ENCODE measurements around the gene PPP1R3E.

PPP1R3E gene

DNA sequence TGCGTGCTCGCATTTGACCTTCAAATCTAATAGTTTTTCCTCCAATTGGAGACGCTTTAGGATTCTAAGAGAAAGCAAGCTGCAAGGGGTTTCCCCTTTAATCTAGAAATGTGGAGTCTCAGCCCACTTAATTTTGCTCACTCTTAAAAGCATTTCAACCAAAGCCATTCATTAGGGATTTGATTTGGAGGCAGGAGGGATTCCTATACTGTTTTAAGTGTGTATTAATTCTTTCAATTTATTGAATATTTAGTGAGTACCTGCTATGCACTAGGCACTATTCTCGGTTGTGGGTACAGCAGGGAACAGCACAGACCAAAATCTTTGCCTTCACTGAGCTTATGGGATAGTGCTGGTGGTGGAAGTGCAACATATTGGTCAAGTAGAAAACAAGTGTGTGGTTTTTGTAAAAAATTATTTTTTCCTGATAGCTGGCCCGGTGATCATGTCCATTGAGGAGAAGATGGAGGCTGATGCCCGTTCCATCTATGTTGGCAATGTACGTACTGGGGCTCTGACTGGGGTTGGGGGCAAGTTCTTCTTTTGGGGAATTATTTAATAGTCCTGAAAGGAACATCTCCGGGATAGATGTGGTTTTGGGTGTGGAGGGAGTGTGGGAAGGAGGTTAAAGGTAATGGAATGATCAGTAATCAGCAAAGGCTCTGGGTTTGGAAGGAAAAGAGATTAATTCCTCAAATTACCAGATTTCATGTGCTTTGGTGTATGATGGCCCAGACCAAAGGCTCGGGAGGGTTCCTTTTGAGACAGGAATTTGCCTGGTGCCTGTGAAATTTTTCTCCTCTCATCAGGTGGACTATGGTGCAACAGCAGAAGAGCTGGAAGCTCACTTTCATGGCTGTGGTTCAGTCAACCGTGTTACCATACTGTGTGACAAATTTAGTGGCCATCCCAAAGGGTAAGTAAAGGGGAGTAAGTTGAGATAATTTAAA is 20.2 kb upstream of the PPP1R3E start:
- peaks cover 36% of the 10 kb centered on the region for H3K79me2 ChIP-seq (ENCODE audit: insufficient read depth, low read length)
- H3K4me3 ChIP-seq (ENCODE audit: low read length, poor library complexity, severe bottlenecking) = peak overlapping the region; percentile 94
- peak overlapping the region; percentile 99 for H3K4me2 ChIP-seq (ENCODE audit: low read depth, low read length, poor library complexity, severe bottlenecking)
- H3K9me3 ChIP-seq (ENCODE audit: insufficient read depth, low read depth, low read length) = no peaks in the 10 kb centered on the region
- H3K36me3 ChIP-seq (ENCODE audit: insufficient read depth, low read length) = peaks cover 25% of the 10 kb centered on the region; the same call in 1 of the 2 replicates
- TF ChIP-seq, protein P1, sequence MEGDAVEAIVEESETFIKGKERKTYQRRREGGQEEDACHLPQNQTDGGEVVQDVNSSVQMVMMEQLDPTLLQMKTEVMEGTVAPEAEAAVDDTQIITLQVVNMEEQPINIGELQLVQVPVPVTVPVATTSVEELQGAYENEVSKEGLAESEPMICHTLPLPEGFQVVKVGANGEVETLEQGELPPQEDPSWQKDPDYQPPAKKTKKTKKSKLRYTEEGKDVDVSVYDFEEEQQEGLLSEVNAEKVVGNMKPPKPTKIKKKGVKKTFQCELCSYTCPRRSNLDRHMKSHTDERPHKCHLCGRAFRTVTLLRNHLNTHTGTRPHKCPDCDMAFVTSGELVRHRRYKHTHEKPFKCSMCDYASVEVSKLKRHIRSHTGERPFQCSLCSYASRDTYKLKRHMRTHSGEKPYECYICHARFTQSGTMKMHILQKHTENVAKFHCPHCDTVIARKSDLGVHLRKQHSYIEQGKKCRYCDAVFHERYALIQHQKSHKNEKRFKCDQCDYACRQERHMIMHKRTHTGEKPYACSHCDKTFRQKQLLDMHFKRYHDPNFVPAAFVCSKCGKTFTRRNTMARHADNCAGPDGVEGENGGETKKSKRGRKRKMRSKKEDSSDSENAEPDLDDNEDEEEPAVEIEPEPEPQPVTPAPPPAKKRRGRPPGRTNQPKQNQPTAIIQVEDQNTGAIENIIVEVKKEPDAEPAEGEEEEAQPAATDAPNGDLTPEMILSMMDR (conservative IDR thresholded peaks at IDR 0.05; ENCODE audit: low read length) = no peak
- TF ChIP-seq EZH2phosphoT487 (IDR thresholded peaks at IDR 0.05; ENCODE audit: borderline replicate concordance) = no peak
- H3K4me1 ChIP-seq (ENCODE audit: insufficient read depth, low read length, poor library complexity, severe bottlenecking) = peaks cover 27% of the 10 kb centered on the region
- no peaks in the 10 kb centered on the region for H3K27me3 ChIP-seq (ENCODE audit: insufficient read depth, low read length, poor library complexity, severe bottlenecking)
- H3K9ac ChIP-seq (ENCODE audit: low read depth, low read length, poor library complexity, severe bottlenecking) = peak overlapping the region; percentile 92
- peaks cover 34% of the 10 kb centered on the region for H4K20me1 ChIP-seq (ENCODE audit: insufficient read depth, low read length, poor library complexity, severe bottlenecking)
- H3F3A ChIP-seq (ENCODE audit: low read depth) = peaks cover 10% of the 10 kb centered on the region; the same call in 1 of the 2 replicates
- no peak overlapping the region for H2AFZ ChIP-seq (ENCODE audit: low read length)
- no peaks in the 10 kb centered on the region for H3K9me2 ChIP-seq (replicated peaks; ENCODE audit: low read depth, low read length)

DNA sequence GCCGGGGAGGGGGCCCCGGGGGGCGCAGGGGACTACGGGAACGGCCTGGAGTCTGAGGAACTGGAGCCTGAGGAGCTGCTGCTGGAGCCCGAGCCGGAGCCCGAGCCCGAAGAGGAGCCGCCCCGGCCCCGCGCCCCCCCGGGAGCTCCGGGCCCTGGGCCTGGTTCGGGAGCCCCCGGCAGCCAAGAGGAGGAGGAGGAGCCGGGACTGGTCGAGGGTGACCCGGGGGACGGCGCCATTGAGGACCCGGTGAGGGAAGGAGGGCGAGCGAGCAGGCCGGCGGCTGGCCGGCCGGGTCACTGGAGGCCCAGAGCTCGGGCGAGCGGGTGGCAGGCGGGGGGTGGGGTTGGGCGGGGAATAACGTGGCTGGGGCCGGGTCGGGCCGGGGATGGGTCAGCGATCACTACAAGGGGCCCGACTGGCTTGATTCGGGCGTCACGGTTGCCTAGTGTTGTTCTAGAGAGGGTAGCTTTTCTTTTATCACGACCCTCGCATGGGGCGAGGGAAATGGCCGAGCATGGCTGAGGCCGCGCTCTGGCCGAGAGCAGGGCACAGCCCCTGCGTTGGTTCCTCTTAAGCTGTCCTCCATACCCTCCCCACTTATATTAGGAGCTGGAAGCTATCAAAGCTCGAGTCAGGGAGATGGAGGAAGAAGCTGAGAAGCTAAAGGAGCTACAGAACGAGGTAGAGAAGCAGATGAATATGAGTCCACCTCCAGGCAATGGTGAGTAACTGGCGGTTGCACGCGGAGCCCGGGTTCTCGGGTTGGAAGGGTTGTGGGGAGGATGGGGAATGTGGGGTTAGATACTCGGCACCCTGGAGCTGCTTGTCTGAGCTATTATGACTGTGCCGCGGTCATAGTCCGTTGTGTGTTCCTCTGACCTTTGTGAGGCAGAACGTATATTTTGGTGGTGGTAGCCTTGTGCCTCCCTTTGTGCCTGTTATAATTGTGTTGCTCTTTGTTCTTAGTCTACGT is 19.2 kb upstream of the PPP1R3E start:
- Histone ChIP-seq H3K9me3 (ENCODE audit: insufficient read depth, low read depth, low read length) (no peaks in the 10 kb centered on the region), H3K9ac (ENCODE audit: low read depth, low read length, poor library complexity, severe bottlenecking) (peak overlapping the region; percentile 92), H3F3A (ENCODE audit: low read depth) (peaks cover 4% of the 10 kb centered on the region; the same call in 1 of the 2 replicates), H4K20me1 (ENCODE audit: insufficient read depth, low read length, poor library complexity, severe bottlenecking) (peaks cover 34% of the 10 kb centered on the region), H3K4me1 (ENCODE audit: insufficient read depth, low read length, poor library complexity, severe bottlenecking) (peaks cover 27% of the 10 kb centered on the region), H3K4me2 (ENCODE audit: low read depth, low read length, poor library complexity, severe bottlenecking) (peak overlapping the region; percentile 99), H3K36me3 (ENCODE audit: insufficient read depth, low read length) (peaks cover 25% of the 10 kb centered on the region; the same call in 1 of the 2 replicates), H2AFZ (ENCODE audit: low read length) (no peak overlapping the region), H3K4me3 (ENCODE audit: low read length, poor library complexity, severe bottlenecking) (peak overlapping the region; percentile 94), H3K9me2 (replicated peaks; ENCODE audit: low read depth, low read length) (no peaks in the 10 kb centered on the region), H3K79me2 (ENCODE audit: insufficient read depth, low read length) (peaks cover 36% of the 10 kb centered on the region), H3K27me3 (ENCODE audit: insufficient read depth, low read length, poor library complexity, severe bottlenecking) (no peaks in the 10 kb centered on the region)
- TF ChIP-seq EZH2phosphoT487 (IDR thresholded peaks at IDR 0.05; ENCODE audit: borderline replicate concordance) = no peak
- TF ChIP-seq, protein P1 (conservative IDR thresholded peaks at IDR 0.05; ENCODE audit: low read length) = no peak

Data from Loucy (cell line).